AG09319 (cell line): Measurements from ENCODE around the gene OR2V1.

ENCODE experiments used
- DNase-seq: peaks from one replicate; pipeline ENCODE4 v3.0.0-alpha.2; 2010; ENCODE audit warnings: low read depth; ENCODE audit errors: extremely low read depth
- TF ChIP-seq, protein P1 (sequence below): IDR thresholded peaks from 2 replicates; pipeline ENCODE4 v1.5.1; 2011; ENCODE audit warnings: low read depth, mild to moderate bottlenecking, inconsistent platforms, low read length, moderate library complexity

OR2V1 gene

GRCh38 chr5:181163487-181164075, 32.6 kb upstream of the OR2V1 start:
- DNase-seq, result no peak
- TF ChIP-seq, protein P1, sequence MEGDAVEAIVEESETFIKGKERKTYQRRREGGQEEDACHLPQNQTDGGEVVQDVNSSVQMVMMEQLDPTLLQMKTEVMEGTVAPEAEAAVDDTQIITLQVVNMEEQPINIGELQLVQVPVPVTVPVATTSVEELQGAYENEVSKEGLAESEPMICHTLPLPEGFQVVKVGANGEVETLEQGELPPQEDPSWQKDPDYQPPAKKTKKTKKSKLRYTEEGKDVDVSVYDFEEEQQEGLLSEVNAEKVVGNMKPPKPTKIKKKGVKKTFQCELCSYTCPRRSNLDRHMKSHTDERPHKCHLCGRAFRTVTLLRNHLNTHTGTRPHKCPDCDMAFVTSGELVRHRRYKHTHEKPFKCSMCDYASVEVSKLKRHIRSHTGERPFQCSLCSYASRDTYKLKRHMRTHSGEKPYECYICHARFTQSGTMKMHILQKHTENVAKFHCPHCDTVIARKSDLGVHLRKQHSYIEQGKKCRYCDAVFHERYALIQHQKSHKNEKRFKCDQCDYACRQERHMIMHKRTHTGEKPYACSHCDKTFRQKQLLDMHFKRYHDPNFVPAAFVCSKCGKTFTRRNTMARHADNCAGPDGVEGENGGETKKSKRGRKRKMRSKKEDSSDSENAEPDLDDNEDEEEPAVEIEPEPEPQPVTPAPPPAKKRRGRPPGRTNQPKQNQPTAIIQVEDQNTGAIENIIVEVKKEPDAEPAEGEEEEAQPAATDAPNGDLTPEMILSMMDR, result no peak

DNA sequence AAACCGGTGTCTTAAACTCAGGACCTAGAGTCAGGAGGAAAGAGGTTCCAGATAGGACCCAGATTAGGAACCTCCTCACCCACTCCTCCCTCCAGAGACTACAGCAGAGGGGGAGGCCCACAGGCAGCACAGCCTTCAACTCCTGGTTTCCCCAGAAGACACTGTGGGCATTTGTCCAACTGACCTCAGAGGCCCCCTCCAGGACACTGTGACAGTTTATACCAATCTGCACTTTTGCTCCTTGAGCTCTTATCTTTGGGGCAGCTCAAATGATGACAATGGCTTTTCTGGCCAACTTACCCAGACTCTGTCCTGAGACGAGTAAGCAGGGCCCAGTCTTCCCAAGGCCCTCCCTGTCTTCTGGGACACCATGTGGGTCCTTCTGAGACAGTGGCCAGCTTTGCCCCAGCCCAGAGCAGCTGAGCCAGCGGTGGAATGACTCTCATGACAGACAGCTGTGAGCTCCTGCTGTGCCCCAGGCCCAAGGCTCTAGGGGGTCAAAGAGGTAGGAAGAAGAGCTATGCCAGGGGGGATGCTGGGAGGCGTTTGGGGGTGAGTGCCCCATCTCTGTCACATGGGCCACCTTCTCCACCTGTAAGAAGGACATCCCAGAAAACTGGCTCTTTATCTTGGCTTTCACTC, 30.7 kb upstream of the OR2V1 start:
- TF ChIP-seq, protein P1, result no peak
- no peak for DNase-seq

DNA sequence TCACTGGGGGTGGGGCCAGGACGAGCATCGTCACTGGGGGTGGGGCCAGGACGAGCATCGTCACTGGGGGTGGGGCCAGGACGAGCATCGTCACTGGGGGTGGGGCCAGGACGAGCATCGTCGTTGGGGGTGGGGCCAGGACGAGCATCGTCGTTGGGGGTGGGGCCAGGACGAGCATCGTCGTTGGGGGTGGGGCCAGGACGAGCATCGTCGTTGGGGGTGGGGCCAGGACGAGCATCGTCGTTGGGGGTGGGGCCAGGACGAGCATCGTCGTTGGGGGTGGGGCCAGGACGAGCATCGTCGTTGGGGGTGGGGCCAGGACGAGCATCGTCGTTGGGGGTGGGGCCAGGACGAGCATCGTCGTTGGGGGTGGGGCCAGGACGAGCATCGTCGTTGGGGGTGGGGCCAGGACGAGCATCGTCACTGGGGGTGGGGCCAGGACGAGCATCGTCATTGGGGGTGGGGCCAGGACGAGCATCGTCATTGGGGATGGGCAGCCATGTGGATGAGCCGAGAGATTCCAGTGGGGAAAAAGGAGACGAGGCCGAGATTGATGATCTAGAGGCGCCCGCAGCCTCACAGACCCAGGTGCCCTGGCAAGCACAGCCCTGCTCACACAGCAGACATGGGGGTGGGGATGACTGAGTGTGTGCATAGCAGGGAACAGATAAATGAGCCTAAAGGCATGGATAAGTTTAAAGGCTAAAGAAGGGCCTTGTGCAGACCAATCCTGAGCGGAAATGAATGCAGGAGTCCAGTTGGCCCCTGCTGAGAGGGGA, 30.0 kb upstream of the OR2V1 start:
- DNase-seq, result peak; percentile 42

DNA sequence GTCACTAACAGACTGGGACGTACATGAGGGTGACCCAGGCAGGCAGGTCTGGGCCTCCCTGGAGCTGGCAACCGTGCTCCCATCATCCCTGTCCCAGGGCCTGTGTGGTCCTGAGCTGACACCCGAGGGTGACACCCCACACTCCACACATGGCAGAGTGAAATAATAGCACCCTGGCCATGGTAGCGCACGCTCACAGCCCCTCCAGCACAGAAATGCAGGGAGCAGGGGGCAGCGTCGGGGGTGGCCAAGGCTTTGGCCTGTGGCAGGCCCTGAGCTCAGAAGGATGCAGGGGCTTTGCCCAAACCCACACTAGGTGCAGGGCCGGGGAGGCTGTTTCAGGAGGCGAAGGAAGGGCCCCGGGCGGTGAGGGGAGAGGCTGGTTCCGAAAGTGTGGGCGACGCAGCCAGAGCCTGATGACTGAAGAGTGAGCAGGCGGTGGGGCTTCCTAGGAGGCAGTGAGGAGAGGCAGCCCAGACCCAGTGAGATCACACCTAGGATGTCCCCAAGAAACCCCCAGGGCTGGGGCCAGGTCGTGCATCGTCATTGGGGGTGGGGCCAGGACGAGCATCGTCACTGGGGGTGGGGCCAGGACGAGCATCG, 29.3 kb upstream of the OR2V1 start:
- no peak for DNase-seq
- TF ChIP-seq, protein P1, result no peak

- TF ChIP-seq, protein P1, result peak; percentile 97
- DNase-seq, result peak; percentile 47
These were observed 28.6 kb upstream of the OR2V1 start for GRCh38 chr5:181159286-181160151.

DNA sequence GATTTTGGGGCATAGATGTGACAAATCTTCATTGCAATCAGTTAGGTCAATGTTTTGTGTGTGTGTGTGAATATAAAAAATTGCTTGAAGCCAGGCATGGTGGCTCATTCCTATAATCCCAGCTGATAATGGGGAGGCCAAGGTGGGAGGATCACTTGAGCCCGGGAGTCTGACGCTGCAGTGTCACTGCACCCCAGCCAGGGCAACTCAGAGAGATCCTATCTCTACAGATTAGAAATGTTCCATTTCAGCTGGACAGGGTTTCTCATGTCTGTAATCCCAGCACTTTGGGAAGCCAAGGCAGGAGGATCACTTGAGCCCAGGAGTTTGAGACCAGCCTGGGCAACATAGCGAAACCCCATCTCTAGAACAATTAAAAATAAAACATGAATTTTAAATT, 27.9 kb upstream of the OR2V1 start:
- DNase-seq, result no peak

More for the DNA sequence above, 27.9 kb upstream of the OR2V1 start:
- TF ChIP-seq, protein P1, result no peak
